AG04449 (cell line): ENCODE results near the gene PARVG.

ENCODE experiments used
- CTCF ChIA-PET: fragments of 350-600 bp; formaldehyde crosslinking; extraction: SDS; loops from one replicate; lab custom pipeline; 2021; ENCODE audit warnings: antibody characterized with exemption; lab: Yijun Ruan, JAX
- POLR2A ChIA-PET: fragments of 400-600, 350-600 bp; formaldehyde crosslinking; extraction: SDS; loops from one replicate; lab custom pipeline; 2020; ENCODE audit warnings: antibody characterized with exemption, inconsistent platforms; lab: Yijun Ruan, JAX
- DNase-seq: peaks from one replicate; pipeline ENCODE4 v3.0.0-alpha.2; 2010; ENCODE audit warnings: low read depth, low spot score
- H3K4me3 ChIP-seq: 2 replicates; pipeline ENCODE4 v1.5.1; 2011; ENCODE audit warnings: low read depth, mild to moderate bottlenecking, control low read depth, low read length
- TF ChIP-seq, protein P1 (sequence below): IDR thresholded peaks from one replicate; pipeline ENCODE4 v1.5.1; 2011; ENCODE audit warnings: mild to moderate bottlenecking, moderate library complexity, low read length, control low read depth, inconsistent platforms; ENCODE audit not compliant: insufficient read depth; ENCODE audit errors: missing control alignments

The PARVG gene

DNA sequence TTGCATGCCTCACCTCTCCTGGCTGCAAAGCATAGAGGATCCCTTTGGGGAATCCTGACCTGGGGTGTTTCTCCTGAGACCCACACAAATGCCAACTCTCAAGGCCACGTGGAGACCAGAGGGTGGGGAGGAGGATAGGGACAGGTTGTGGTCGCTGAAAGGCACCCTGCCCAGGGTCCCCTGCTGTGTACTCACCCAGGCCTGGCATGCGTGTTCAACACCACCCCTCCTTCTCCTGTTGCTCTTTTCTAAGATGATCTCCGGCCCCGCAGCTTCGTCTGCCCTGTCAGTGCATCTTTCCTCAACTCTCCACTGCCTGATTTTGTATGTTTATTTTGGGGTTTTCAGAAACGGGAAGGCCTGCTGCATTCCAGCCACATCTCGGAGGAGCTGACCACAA, 44.6 kb upstream of the PARVG start:
- CTCF ChIA-PET = interaction anchor here (1.3 to 1.4 kb wide), 2 partner anchors 9 to 143 kb away, joined by 3 to 6 read pairs; no protein-coding TSS in a partner anchor
- H3K4me3 ChIP-seq = no peak overlapping the region
- TF ChIP-seq, protein P1, sequence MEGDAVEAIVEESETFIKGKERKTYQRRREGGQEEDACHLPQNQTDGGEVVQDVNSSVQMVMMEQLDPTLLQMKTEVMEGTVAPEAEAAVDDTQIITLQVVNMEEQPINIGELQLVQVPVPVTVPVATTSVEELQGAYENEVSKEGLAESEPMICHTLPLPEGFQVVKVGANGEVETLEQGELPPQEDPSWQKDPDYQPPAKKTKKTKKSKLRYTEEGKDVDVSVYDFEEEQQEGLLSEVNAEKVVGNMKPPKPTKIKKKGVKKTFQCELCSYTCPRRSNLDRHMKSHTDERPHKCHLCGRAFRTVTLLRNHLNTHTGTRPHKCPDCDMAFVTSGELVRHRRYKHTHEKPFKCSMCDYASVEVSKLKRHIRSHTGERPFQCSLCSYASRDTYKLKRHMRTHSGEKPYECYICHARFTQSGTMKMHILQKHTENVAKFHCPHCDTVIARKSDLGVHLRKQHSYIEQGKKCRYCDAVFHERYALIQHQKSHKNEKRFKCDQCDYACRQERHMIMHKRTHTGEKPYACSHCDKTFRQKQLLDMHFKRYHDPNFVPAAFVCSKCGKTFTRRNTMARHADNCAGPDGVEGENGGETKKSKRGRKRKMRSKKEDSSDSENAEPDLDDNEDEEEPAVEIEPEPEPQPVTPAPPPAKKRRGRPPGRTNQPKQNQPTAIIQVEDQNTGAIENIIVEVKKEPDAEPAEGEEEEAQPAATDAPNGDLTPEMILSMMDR = no peak
- POLR2A ChIA-PET = no interaction called here
- DNase-seq = no peak

- no peak overlapping the region for H3K4me3 ChIP-seq
- ChIA-PET POLR2A (no interaction called here), CTCF (interaction anchor here (1.3 to 1.4 kb wide), 2 partner anchors 8 to 144 kb away, joined by 3 to 6 read pairs; no protein-coding TSS in a partner anchor)
- DNase-seq = no peak
- TF ChIP-seq, protein P1 = no peak
These were observed 43.9 kb upstream of the PARVG start for GRCh38 chr22:44136786-44137185.

- CTCF ChIA-PET = interaction anchor here (1.3 to 1.4 kb wide), 2 partner anchors 8 to 144 kb away, joined by 3 to 6 read pairs; no protein-coding TSS in a partner anchor
- no peak for DNase-seq
- TF ChIP-seq, protein P1 = no peak
- POLR2A ChIA-PET = no interaction called here
- no peak overlapping the region for H3K4me3 ChIP-seq
These were observed 43.3 kb upstream of the PARVG start for GRCh38 chr22:44137415-44137814.

DNA sequence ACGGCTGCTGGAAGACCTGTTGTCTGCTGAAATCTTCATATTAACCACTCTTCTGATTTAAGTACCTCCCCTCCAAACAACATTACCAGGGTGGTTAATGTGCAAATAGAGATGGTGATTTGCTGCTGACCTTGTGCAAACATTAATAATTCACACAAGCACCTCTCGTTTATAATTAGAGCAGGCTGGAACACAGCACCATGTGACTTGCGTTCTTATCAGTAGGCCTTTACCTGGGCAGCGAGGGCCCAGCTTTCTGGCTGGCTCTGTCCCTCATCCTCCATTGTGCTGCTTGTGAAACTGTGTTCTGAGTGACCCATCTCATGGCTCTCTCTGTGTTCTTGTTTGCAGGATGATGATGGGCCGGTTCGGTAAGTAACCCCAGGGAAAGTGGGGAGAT, 41.0 kb upstream of the PARVG start:
- CTCF ChIA-PET = no interaction called here
- H3K4me3 ChIP-seq = no peak overlapping the region
- no peak for DNase-seq
- TF ChIP-seq, protein P1 = no peak
- POLR2A ChIA-PET = no interaction called here

- TF ChIP-seq, protein P1 = no peak
- POLR2A ChIA-PET = no interaction called here
- DNase-seq = no peak
- CTCF ChIA-PET = no interaction called here
- H3K4me3 ChIP-seq = no peak overlapping the region
These were observed 38.2 kb upstream of the PARVG start for GRCh38 chr22:44142421-44143104.

DNA sequence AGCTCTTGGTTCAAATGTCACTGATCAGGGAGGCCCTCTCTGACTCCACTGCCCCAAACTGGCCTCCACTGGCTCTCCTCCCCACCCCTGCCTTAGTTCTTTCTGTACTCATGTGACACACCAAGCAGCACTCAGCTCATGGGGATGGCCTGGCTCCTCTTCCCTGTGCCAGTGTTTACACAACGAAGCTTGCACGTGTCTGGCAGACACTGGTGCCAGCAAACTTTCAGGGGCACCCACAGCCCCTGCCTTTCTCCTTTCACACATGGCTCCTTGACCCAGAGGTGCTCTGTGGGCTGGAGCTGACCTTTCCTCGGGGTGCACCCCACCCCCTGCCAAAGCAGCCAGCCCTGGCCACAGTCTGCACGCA, 37.6 kb upstream of the PARVG start:
- DNase-seq = no peak
- ChIA-PET POLR2A (no interaction called here), CTCF (no interaction called here)
- TF ChIP-seq, protein P1 = no peak
- no peak overlapping the region for H3K4me3 ChIP-seq
